Tibial nerve (tissue), 4 donors: Measurements from ENCODE around the gene KCNK3. TPM values are rescaled to one million over a fixed set of nuclear protein-coding genes. Genes with fewer than 3 reads are reported as not detected.
"Not testable (repeated sequence)": the region's sequence is repeated elsewhere in the genome, so short reads cannot be mapped to it uniquely, and the experiment has no call there.

Source experiments
- DNase-seq, 2 donors: peaks; one replicate each; pipeline ENCODE4 v3.0.0-alpha.2; 2019; ENCODE audit warnings: low spot score in 2 of 2
- H3K27ac ChIP-seq, 4 donors: fragments of 200-600 bp; sonication (generic) in 3 of 4; one replicate each; pipeline ENCODE4 v1.5.1; 2017 to 2019; ENCODE audit warnings: mild to moderate bottlenecking in 1 of 4
- H3K27me3 ChIP-seq, 2 donors: fragments of 200-600 bp; sonication (generic) in 1 of 2; one replicate each; pipeline versions ENCODE4 v1.5.1 to v1.6.0; 2017 to 2019
- H3K36me3 ChIP-seq, 3 donors: fragments of 200-600 bp; sonication (generic); one replicate each; pipeline ENCODE4 v1.5.1; 2018 to 2019
- H3K4me1 ChIP-seq, 4 donors: fragments of 200-600 bp; sonication (generic) in 3 of 4; one replicate each; pipeline ENCODE4 v1.5.1; 2017 to 2019
- H3K4me3 ChIP-seq, 4 donors: fragments of 200-600 bp; sonication (generic) in 3 of 4; one replicate each; pipeline ENCODE4 v1.5.1; 2017 to 2019; ENCODE audit warnings: mild to moderate bottlenecking in 1 of 4, moderate library complexity in 1 of 4
- H3K9me3 ChIP-seq, 4 donors: fragments of 200-600 bp; sonication (generic) in 3 of 4; one replicate each; pipeline ENCODE4 v1.5.1; 2017 to 2019
- EP300 ChIP-seq, 2 donors: sonication (generic); formaldehyde crosslinking; IDR thresholded peaks; one replicate each; pipeline ENCODE4 v1.6.1; 2017; ENCODE audit warnings: antibody characterized with exemption in 2 of 2, mild to moderate bottlenecking in 1 of 2
- POLR2A ChIP-seq, 2 donors: fragments of 450-650 bp; IDR thresholded peaks; one replicate each; pipeline ENCODE4 v1.6.1; 2017; ENCODE audit warnings: antibody characterized with exemption in 2 of 2, mild to moderate bottlenecking in 2 of 2, moderate library complexity in 2 of 2
- WGBS, 2 donors: methylation state at CpG; one replicate each; pipeline ENCODE4 v1.1.5; 2018; 5-methylcytosine and 5-hydroxymethylcytosine counted together
- total RNA-seq, 4 donors: library from RNA; depleted of rRNA; stranded (reverse); fragments of >200 nt; gene quantifications; one replicate each; pipeline ENCODE4 v1.1.0, GENCODE V29; 2016
- TF ChIP-seq, protein P1 (sequence below), 5 experiments: fragments of 200-600 bp in 3 of 5; fragments of 450-650 bp in 2 of 5; sonication (generic) in 3 of 5; IDR thresholded peaks; one replicate each; pipeline ENCODE4 v1.5.1; 2016 to 2019; ENCODE audit warnings: antibody characterized with exemption in 5 of 5, mild to moderate bottlenecking in 3 of 5, moderate library complexity in 2 of 5

The KCNK3 gene
- total RNA-seq, 4 donors from 2014 or later: 0.84 to 6.9 (median 1.7) TPM

DNA sequence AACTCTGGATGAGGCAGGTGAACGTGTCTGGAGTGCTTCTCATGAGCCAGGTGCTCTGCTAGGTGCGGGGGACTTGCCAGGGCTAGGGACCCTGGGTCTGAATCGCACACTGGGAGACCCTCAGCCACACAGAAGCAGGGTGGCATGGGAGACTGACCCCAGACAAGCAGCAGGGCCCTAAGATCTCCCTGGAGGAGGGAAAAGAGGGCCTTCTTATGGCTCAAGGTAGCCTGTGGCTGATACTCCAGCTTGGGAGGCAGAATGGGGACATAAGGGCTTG lies 38.5 kb upstream of the KCNK3 start:
- TF ChIP-seq POLR2A (IDR thresholded peaks at IDR 0.05): no peak
- TF ChIP-seq, protein P1, sequence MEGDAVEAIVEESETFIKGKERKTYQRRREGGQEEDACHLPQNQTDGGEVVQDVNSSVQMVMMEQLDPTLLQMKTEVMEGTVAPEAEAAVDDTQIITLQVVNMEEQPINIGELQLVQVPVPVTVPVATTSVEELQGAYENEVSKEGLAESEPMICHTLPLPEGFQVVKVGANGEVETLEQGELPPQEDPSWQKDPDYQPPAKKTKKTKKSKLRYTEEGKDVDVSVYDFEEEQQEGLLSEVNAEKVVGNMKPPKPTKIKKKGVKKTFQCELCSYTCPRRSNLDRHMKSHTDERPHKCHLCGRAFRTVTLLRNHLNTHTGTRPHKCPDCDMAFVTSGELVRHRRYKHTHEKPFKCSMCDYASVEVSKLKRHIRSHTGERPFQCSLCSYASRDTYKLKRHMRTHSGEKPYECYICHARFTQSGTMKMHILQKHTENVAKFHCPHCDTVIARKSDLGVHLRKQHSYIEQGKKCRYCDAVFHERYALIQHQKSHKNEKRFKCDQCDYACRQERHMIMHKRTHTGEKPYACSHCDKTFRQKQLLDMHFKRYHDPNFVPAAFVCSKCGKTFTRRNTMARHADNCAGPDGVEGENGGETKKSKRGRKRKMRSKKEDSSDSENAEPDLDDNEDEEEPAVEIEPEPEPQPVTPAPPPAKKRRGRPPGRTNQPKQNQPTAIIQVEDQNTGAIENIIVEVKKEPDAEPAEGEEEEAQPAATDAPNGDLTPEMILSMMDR (IDR thresholded peaks at IDR 0.05): no peak
- no peak for TF ChIP-seq EP300 (IDR thresholded peaks at IDR 0.05)
- H3K36me3 ChIP-seq: no peaks in the 10 kb centered on the region
- H3K9me3 ChIP-seq: peaks cover 0 to 6% (median 0%) of the 10 kb centered on the region in 4 donors
- H3K27me3 ChIP-seq: no peaks in the 10 kb centered on the region
- no peak for DNase-seq
- H3K4me3 ChIP-seq: no peak overlapping the region
- no peak overlapping the region for H3K27ac ChIP-seq
- peaks cover 0 to 23% (median 1%) of the 10 kb centered on the region in 4 donors for H3K4me1 ChIP-seq
- 81 to 90% methylated on average over 3 of the region's 3 CpGs for WGBS, 2 donors

DNA sequence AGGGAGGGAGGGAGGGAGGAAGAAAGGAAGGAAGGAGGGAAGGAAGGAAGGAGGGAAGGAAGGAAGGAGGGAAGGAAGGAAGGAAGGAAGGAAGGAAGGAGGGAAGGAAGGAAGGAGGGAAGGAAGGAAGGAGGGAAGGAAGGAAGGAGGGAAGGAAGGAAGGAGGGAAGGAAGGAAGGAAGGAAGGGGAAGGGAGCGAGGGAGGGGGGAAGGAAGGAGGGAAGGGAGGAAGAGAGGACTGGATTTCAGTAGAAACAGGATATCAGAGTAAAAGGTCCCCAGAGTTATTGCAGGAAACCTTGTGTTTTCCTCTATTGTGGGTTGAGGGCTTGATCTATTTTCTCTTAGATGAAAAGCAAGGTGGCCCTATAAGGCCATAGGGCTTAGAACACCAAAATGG lies 37.4 kb upstream of the KCNK3 start:
- H3K27ac ChIP-seq, H3K36me3 ChIP-seq, H3K4me3 ChIP-seq, DNase-seq, H3K27me3 ChIP-seq: not testable (repeated sequence)
- H3K4me1 ChIP-seq: peaks cover 0 to 23% (median 1%) of the 10 kb centered on the region in 4 donors
- H3K9me3 ChIP-seq: peaks cover 0 to 11% (median under 1%) of the 10 kb centered on the region in 4 donors
- 67 to 77% methylated on average over 1 of the region's 1 CpG for WGBS, 2 donors

DNA sequence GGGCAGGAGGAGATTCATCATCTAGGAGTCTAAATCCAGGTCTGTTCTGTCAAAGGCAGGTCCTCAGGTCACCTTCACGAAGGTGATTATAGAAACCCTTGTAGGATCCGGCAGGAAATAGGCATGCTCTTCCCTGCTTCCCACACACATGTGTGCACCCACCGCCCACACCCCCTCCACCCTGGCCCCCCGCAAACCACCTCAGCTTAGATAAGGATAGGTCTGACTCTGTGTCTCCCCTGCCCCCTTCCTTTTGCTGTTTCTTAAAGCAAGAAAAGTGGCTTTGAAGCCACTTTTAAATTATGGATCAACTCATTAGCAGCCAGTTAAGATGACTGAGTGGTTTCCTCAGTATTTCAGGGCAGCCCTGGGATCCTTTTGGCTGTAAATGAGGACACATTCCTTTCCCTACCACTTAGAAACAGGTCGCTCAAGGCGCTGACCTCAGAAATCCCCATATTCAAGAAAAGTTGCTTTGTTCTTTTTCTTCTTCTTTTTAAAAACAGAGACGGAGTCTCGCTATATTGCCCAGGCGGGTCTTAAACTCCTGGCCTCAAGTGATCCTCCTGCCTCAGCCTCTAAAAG lies 36.8 kb upstream of the KCNK3 start:
- Histone ChIP-seq H3K27ac (no peak overlapping the region), H3K9me3 (peaks cover 0 to 17% (median 1%) of the 10 kb centered on the region in 4 donors), H3K4me3 (no peak overlapping the region), H3K36me3 (no peaks in the 10 kb centered on the region), H3K4me1 (peaks cover 0 to 23% (median 1%) of the 10 kb centered on the region in 4 donors), H3K27me3 (no peaks in the 10 kb centered on the region)
- DNase-seq: no peak
- WGBS, 2 donors: 68 to 84% methylated on average over 9 of the region's 9 CpGs
- TF ChIP-seq POLR2A (IDR thresholded peaks at IDR 0.05) (no peak), EP300 (IDR thresholded peaks at IDR 0.05) (no peak)
- TF ChIP-seq, protein P1 (IDR thresholded peaks at IDR 0.05): no peak

DNA sequence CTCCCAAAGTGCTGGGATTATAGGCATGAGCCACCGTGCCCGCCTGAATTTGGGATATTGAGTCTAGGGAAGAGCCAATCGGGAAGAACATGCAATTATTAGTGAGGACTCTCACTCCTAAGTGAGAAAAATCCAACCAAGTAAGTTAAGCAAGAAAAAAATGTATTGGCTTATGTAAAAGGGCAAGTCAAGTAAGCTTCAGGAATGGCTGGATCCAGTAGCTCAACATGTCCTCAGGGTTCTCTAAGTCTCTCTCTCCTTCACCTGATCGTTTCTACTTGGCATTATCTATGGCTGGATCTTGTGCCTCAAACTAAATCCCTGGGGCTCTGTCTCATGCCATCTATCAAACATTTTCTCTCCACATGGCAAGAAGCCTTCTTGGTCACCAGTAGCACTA lies 35.3 kb upstream of the KCNK3 start:
- Histone ChIP-seq H3K36me3 (no peaks in the 10 kb centered on the region), H3K4me3 (no peak overlapping the region), H3K27me3 (no peaks in the 10 kb centered on the region), H3K9me3 (peaks cover 0 to 26% (median 1%) of the 10 kb centered on the region in 4 donors), H3K27ac (no peak overlapping the region), H3K4me1 (peaks cover 0 to 11% (median 0%) of the 10 kb centered on the region in 4 donors)
- TF ChIP-seq, protein P1 (IDR thresholded peaks at IDR 0.05): no peak
- TF ChIP-seq POLR2A (IDR thresholded peaks at IDR 0.05) (no peak), EP300 (IDR thresholded peaks at IDR 0.05) (no peak)
- no peak for DNase-seq
- WGBS, 2 donors: 83 to 92% methylated on average over 4 of the region's 4 CpGs

DNA sequence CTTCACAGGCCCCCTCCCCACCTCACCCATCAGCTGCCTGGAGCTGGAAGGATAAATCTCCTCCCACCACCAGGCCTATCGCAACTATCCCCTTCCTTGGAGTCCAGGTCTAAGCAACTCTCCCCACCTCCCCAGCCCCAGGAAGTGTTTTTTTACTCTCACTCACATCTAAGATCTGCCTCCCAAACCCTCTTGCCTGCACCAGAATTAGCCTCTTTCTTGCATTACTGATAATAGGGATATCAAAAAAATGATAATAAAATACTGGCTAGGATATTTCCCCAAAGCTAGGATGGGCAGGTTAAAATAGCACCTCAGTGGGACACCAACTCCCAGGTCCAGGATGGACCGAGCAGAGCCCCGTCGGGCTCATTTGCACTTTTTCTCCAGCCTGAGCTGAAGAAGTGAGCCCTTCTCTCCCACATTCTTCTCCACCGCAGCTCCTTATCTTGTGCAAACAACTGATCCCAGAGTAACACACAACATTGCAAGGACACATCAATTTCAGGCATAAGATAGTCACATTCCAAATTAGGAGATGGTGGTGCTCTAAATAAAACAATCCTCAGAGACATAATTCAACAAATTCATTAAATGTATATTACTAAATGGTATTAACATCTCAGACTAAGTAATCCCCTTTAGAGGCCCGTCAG lies 33.7 kb upstream of the KCNK3 start:
- H3K36me3 ChIP-seq: no peaks in the 10 kb centered on the region
- TF ChIP-seq POLR2A (IDR thresholded peaks at IDR 0.05) (no peak), EP300 (IDR thresholded peaks at IDR 0.05) (no peak)
- TF ChIP-seq, protein P1 (IDR thresholded peaks at IDR 0.05): no peak
- H3K27ac ChIP-seq: no peak overlapping the region
- peaks cover 0 to 30% (median 1%) of the 10 kb centered on the region in 4 donors for H3K9me3 ChIP-seq
- H3K4me1 ChIP-seq: no peaks in the 10 kb centered on the region
- 83 to 87% methylated on average over 6 of the region's 6 CpGs for WGBS, 2 donors
- H3K27me3 ChIP-seq: no peaks in the 10 kb centered on the region
- no peak overlapping the region for H3K4me3 ChIP-seq
- DNase-seq: no peak
